BE2C (cell line): ENCODE results near the gene TPM1.

Source experiments
- DNase-seq: peaks from one replicate; pipeline ENCODE4 v3.0.0-alpha.2; 2020
- H3K27me3 ChIP-seq: fragments of 250-450 bp; sonication (Bioruptor Pico); 2 replicates; pipeline ENCODE4 v1.5.1; 2020; ENCODE audit warnings: mild to moderate bottlenecking
- H3K36me3 ChIP-seq: fragments of 250-450 bp; sonication (Bioruptor Pico); 2 replicates; pipeline ENCODE4 v1.5.1; 2020; ENCODE audit warnings: mild to moderate bottlenecking
- H3K4me1 ChIP-seq: fragments of 250-450 bp; sonication (Bioruptor Pico); 2 replicates; pipeline ENCODE4 v1.5.1; 2020
- H3K4me3 ChIP-seq: 2 replicates; pipeline ENCODE4 v1.5.1; 2011; ENCODE audit warnings: low read depth, low read length
- H3K9me3 ChIP-seq: fragments of 250-450 bp; sonication (Bioruptor Pico); 2 replicates; pipeline ENCODE4 v1.5.1; 2020
- TF ChIP-seq, protein P1 (sequence below): IDR thresholded peaks from 2 replicates; pipeline ENCODE4 v1.5.1; 2012; ENCODE audit warnings: mild to moderate bottlenecking, low read depth, low read length

Gene TPM1

DNA sequence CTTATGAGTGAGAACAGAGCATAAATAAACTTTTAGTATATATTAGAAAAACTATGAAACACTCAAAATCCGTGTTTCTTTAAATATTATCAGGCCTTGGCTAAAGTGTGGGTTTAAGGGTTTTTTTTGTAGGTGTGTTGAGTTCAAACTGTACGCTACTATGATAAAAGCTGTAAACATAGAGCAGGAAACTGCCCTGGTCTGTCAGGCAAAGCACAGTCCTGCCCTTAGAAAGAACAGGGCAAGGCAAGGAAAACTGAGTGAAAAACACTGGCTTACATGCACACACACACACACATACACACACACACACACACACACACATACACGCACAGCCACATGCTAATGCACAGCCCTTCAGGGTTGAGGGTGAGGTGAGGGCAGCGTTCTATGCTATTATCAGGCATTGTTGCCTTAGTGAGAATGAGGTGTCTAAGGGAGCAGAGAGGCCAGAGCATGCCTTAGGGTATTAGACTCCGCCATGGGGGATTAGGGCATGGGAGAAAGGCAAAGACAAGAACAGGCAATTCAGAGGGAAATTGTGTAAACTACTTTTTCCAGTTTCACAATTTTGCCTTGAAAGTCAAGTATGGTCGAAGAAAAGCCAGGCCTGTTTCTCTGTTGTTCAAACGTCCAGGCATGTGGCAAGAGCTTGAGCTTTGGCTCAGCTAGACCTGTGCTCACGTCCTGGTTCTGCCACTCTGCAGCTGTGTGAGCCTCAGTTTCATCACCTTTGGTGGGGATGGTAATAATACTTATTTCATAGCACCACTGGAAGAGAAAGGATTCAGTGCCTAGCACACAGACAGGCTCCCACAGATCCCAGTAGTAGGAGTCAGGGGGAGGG, 36.3 kb upstream of the TPM1 start:
- no peaks in the 10 kb centered on the region for H3K9me3 ChIP-seq
- H3K4me1 ChIP-seq, result no peaks in the 10 kb centered on the region
- no peak overlapping the region for H3K4me3 ChIP-seq
- no peaks in the 10 kb centered on the region for H3K36me3 ChIP-seq
- H3K27me3 ChIP-seq, result no peaks in the 10 kb centered on the region
- TF ChIP-seq, protein P1, sequence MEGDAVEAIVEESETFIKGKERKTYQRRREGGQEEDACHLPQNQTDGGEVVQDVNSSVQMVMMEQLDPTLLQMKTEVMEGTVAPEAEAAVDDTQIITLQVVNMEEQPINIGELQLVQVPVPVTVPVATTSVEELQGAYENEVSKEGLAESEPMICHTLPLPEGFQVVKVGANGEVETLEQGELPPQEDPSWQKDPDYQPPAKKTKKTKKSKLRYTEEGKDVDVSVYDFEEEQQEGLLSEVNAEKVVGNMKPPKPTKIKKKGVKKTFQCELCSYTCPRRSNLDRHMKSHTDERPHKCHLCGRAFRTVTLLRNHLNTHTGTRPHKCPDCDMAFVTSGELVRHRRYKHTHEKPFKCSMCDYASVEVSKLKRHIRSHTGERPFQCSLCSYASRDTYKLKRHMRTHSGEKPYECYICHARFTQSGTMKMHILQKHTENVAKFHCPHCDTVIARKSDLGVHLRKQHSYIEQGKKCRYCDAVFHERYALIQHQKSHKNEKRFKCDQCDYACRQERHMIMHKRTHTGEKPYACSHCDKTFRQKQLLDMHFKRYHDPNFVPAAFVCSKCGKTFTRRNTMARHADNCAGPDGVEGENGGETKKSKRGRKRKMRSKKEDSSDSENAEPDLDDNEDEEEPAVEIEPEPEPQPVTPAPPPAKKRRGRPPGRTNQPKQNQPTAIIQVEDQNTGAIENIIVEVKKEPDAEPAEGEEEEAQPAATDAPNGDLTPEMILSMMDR, result no peak
- no peak for DNase-seq

DNA sequence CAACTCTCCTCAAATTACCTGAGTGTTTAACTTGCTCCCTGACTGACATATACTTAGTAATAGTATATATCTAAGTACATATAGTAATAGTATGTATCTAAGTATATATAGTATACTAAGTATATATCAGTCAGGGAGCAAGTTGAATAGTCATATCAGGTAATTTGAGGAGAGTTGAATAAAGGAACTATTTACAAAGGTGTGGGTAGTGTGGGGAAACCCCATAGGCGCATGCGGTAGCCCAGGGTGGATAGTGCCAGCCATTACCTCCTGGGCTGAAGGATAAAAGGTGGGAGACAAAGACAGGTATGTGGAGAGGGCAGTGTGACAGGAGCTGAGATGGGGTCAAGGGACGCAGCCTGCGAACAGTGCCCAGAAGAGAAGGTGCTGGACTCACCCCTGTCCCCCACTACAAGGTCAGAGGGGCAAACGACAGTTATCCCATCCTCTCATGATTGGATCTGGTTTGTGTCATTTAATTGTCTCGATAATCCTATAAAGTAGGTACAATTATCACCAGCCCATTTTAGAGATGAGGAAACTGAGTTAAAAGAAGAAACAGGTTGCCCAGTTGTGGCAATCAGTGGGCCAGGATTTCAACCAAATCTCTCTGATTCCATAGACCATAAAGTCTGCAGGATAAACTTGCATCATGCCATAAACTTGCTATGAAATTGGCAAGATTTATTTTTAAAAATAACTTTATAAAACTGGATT, 34.1 kb upstream of the TPM1 start:
- TF ChIP-seq, protein P1, result no peak
- Histone ChIP-seq H3K36me3 (no peaks in the 10 kb centered on the region), H3K4me1 (peaks cover 3% of the 10 kb centered on the region), H3K4me3 (no peak overlapping the region), H3K9me3 (no peaks in the 10 kb centered on the region), H3K27me3 (no peaks in the 10 kb centered on the region)
- no peak for DNase-seq

DNA sequence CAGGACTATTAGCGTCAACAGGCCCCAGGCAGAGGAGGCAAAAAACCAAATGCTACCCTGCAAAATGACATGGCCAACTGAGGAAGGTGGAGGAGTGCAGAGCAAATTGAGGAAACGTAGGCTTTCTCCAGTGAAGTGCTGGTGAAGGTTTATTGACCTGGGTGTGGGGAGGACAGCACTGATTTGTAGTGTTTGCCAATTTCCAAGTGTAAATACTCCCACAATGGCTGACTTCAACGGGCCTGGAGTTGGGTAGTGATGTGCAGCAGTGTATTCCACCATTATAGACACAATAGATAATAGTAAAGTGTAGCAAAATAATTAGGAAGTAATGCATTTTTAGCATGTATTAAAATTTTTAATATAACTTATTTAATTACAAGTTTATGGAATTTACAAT, 32.2 kb upstream of the TPM1 start:
- TF ChIP-seq, protein P1, result no peak
- no peaks in the 10 kb centered on the region for H3K9me3 ChIP-seq
- H3K27me3 ChIP-seq, result no peaks in the 10 kb centered on the region
- H3K4me1 ChIP-seq, result peaks cover 3% of the 10 kb centered on the region
- no peak overlapping the region for H3K4me3 ChIP-seq
- H3K36me3 ChIP-seq, result no peaks in the 10 kb centered on the region
- DNase-seq, result no peak

DNA sequence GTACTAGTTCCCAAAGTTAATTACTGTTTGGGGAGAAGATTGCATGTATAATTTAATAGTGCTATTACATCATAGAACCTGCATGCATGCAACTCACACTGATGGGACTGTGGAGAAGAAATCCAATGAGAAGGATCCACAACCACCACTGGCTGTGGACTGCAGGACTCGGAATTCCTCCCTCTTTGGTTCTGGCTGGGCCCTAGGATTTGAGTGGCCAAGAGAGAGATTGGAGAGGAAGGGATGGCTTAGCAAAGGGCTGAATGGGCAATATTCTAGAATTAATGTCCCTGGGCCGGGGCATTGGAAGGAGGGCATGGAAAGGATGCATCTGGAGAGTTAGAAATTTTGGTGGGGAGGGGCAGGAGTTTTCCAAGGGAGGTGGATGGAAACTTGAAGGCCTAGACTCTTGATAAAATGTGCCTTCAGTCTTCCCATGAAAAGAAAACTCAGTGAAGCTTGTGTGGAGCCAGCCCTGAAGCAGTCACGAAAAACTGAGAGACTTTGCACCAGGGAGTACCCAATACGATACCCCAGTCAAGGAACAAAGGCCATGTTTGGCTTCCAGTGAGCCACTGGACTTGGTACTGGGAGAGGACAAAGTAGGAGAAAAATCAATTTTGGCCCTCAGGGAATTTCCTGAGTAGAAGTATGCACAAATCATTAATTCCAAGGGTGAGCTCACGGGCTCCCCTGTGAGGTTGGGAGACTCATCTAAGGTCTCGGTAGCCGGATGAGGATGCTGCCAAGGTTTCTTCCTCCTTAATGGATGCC, 31.4 kb upstream of the TPM1 start:
- H3K4me3 ChIP-seq, result no peak overlapping the region
- no peaks in the 10 kb centered on the region for H3K27me3 ChIP-seq
- peaks cover 3% of the 10 kb centered on the region for H3K4me1 ChIP-seq
- TF ChIP-seq, protein P1, result no peak
- DNase-seq, result no peak
- no peaks in the 10 kb centered on the region for H3K9me3 ChIP-seq
- no peaks in the 10 kb centered on the region for H3K36me3 ChIP-seq

DNA sequence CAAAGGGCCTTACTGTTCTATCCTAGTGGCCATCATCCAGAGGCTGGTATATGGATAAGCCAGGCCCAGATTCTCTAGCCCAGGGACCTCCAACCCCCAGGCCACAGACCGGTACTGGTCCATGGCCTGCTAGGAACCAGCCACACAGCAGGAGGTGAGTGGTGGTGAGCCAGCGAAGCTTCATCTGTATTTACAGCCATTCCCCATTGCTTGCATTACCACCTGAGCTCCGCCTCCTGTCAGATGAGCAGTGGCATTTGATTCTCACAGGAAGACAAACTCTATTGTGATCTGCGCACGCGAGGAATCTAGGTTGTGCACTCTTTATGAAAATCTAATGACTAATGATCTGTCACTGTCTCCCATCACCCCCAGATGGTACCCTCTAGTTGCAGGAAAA, 30.1 kb upstream of the TPM1 start:
- H3K4me1 ChIP-seq, result peaks cover 3% of the 10 kb centered on the region
- H3K4me3 ChIP-seq, result no peak overlapping the region
- TF ChIP-seq, protein P1, result no peak
- H3K9me3 ChIP-seq, result no peaks in the 10 kb centered on the region
- H3K27me3 ChIP-seq, result no peaks in the 10 kb centered on the region
- no peaks in the 10 kb centered on the region for H3K36me3 ChIP-seq
- DNase-seq, result no peak
